Fibroblast of mammary gland (primary cell): ENCODE measurements around the gene ROBO2.

Experiments used
- DNase-seq: peaks from one replicate; pipeline ENCODE4 v3.0.0-alpha.2; 2010; ENCODE audit warnings: low read depth
- H3K4me3 ChIP-seq: 2 replicates; pipeline ENCODE4 v1.5.1; 2011; ENCODE audit warnings: low read depth, mild to moderate bottlenecking, low read length, moderate library complexity; ENCODE audit not compliant: control insufficient read depth
- CTCF ChIP-seq: conservative IDR thresholded peaks from 2 replicates; pipeline ENCODE4 v1.5.1; 2011; ENCODE audit warnings: low read depth, low read length, inconsistent platforms; ENCODE audit not compliant: control insufficient read depth, insufficient read depth

Gene ROBO2

GRCh38 chr3:77137559-77137958 is 97.7 kb downstream of the ROBO2 start:
- DNase-seq: no peak
- TF ChIP-seq CTCF: no peak
- H3K4me3 ChIP-seq: no peak overlapping the region

GRCh38 chr3:77139624-77140023 is 99.7 kb downstream of the ROBO2 start:
- H3K4me3 ChIP-seq: no peak overlapping the region
- no peak for TF ChIP-seq CTCF
- no peak for DNase-seq

GRCh38 chr3:77141423-77141822 is 101.5 kb downstream of the ROBO2 start:
- DNase-seq: no peak
- no peak for TF ChIP-seq CTCF
- no peak overlapping the region for H3K4me3 ChIP-seq

GRCh38 chr3:77142578-77142977 is 102.7 kb downstream of the ROBO2 start:
- TF ChIP-seq CTCF: no peak
- DNase-seq: no peak
- H3K4me3 ChIP-seq: no peak overlapping the region

GRCh38 chr3:77146004-77146403 is 106.1 kb downstream of the ROBO2 start:
- TF ChIP-seq CTCF: no peak
- H3K4me3 ChIP-seq: no peak overlapping the region
- no peak for DNase-seq

GRCh38 chr3:77147836-77148578 is 108.1 kb downstream of the ROBO2 start:
- H3K4me3 ChIP-seq: no peak overlapping the region
- DNase-seq: no peak
- no peak for TF ChIP-seq CTCF

GRCh38 chr3:77149382-77149781 is 109.5 kb downstream of the ROBO2 start:
- TF ChIP-seq CTCF: no peak
- no peak for DNase-seq
- H3K4me3 ChIP-seq: no peak overlapping the region
